Measurements from ENCODE around the gene STK36.

Gene STK36

DNA sequence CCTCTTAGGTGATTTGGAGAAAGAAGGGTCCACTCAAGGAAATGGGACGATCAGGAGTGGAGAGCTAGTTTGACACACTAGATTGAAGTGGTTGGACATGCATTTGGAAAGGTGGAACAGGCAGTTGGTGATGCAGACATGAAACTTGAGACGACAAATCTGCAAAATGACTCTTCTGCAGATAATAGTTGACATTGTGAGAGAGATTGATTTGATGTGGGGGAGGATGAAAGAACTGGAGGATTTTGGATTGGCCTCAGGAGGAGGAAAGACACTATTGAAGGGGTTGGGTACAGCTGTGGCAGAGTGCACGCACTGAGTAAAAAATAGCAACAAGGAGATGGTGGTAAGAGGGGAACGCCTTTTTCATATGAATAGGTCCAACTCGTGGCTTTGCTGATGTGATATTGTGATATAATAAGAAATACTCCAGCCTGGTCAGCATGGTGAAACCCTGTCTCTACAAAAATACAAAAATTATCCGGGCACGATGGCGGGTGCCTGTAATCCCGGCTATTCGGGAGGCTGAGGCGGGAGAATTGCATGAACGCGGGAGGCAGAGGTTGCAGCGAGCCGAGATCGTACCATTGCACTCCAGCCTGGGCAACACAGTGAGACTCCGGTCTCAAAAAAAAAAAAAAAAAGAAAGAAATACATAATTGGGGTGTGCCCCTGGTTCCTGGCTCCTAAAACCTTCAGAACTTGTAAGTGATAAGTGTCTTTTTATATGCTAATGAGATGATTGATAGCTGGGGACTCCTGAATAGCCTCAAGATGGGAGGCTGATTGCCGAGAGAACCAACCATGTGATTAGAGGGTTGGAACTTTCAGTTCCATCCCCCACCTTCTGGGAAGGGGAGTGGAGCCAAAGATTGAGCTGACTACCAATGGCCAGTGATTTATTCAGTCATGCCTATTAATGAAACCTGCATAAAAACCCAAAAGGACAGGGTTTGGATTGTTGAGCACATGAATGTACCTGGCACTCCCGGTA is 48.5 kb downstream of the STK36 start:
- peak; percentile 58 for DNase-seq

DNA sequence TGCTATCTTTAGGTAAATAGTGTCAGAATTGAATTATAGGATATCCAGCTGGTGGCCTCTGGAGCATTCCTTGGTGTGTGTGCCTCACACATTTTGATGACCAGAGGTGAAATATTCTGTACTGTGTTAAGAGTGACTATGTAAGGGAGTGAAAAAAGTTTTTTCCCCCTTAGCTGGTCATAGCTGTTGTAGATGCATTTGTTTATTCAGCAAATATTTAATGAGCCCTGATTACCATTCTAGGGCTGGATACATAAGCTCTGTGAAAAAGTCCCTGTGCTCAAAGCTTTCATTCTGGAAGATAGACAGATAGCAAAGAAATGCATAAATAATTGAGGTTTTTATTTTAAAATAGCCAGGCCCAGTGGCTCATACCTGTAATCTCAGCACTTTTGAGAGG is 49.6 kb downstream of the STK36 start:
- DNase-seq = no peak

- DNase-seq = no peak
Measured at GRCh38 chr2:218721934-218722333, 50.0 kb downstream of the STK36 start.

- no peak for DNase-seq
Measured at GRCh38 chr2:218722419-218722818, 50.5 kb downstream of the STK36 start.

DNA sequence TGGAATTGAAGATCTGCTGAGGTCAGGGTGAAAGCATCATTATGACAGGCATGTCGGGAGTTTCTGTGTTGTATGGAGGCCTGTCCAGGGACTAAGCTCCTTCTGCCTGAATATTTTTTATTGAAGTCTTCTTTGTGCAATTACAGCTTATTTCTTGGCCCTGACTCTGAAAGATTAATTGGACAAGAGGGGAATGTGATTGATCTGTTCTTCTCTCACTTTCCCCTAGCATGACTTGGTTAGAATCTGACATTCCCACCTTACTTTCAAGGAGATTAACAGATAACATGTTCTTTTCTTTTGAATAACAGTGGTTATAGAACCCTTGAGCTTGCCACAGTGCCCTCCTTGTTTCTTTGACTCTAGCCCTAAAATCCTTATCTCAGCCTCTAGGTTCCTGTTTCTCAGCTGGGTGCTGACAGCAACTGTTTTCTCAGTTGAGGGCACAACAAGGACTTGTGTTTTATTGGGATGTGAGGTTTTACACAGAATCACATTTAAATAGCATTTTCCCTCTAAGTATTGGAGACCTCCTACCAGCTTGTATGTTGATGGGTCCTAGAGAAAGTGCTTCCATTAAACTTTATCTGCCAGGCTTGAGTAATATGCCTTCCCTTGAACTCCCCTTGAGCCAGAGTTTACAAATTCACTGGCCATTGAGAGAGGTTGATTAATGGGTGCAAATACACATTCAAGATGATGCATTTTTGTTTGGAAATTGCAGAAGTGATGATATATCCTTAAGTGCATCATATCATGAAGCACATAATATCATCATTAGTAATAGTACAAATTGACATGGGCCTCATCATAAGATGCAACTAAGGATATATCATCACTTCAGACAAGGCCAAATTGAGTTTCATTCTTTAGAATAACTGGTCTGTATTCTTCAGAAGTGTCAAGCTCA is 51.2 kb downstream of the STK36 start:
- DNase-seq = no peak

GRCh38 chr2:218726004-218726574 is 54.2 kb downstream of the STK36 start:
- DNase-seq = no peak

GRCh38 chr2:218727502-218728165 is 55.7 kb downstream of the STK36 start:
- no peak for DNase-seq

DNA sequence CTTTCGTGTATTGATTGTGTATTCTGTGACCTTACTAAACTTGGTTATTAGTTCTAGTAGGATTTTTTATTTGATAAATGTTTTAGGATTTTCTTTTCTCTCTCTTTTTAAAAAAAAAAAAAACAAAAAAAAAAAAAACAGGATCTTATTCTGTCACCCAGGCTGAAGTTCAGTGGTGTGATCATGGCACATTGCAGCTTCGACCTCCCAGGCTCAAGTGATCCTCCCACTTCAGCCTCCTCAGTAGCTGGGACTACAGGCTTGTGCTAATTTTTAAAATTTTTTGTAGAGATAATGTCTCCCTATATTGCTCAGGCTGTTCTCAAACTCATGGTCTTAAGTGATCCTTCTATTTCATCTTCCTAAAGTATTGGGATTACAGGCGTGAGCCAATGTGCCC is 57.8 kb downstream of the STK36 start:
- no peak for DNase-seq

GRCh38 chr2:218732052-218732760 is 60.3 kb downstream of the STK36 start:
- DNase-seq = no peak

GRCh38 chr2:218732761-218733158 is 60.9 kb downstream of the STK36 start:
- DNase-seq = no peak

DNA sequence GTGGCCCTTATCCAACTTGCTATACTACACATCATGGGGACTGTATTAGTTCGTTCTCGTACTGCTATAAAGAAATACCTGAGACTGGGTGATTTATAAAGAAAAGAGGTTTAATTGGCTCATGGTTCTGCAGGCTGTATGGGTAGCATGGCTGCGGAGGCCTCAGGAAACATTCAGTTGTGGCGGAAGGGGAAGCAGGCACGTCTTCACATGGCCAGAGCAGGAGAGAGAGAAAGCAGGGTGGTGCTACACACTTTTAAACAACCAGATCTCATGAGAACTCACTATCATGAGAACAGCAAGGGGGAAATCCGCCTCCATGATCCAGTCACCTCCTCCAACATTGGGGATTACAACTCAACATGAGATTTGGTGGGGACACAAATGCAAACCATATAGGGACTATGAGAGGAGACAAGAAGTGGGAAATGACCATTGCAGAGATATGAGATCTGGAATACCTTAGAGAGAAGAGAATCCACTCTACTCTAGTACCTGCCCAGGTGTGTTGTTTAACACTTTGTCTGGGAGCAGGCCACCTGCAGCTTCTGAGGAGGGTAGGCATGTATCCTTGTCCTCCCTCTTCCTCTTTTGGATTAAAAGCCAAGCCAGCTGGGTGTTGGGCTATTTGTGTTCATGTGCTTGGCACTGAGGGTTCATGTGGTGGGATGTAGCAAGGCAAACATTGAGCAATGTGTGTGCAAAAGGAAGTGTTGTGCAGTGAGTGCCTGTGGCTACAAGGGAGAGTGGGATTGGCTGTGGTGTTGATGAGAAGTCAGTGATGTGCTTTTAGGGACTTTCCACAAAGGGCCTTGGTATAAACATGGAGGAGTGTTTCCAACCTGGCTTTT is 61.5 kb downstream of the STK36 start:
- no peak for DNase-seq

DNA sequence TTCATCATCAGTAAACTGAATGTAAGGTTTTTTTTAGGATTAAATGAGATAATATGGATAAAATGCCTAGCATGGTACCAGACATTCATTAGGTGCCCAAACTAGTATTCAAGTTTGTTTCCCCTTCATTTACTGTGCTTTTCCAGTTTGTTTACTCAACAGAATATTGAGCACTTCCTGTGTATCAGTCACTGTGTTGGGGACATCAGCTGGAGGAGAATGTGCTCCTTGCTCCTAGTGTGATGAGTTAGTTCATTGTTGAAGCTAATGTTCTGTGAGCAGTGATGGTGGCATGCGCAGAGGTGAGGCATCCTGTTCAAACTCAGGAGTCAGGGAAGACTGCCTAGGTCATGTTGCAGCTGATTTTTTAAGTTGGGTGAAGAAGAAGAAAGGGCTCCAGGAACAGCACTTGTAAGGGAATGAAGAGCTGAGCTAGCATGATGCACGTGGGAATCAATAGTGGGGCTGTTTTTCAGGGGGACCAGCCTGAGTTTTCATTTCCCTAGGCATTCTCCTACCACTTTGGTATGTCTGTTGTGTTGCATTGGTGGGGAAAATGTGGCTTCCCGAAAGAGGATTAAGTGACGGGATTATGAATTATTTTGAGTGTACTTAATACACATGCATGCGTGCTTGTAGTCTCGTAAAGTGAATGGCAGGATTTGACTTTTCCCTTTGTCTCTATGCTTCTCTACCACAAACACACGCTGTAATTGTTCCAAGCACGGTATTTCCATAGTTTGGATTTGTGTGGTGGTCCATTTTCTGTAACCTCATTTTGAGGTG is 62.5 kb downstream of the STK36 start:
- no peak for DNase-seq

DNA sequence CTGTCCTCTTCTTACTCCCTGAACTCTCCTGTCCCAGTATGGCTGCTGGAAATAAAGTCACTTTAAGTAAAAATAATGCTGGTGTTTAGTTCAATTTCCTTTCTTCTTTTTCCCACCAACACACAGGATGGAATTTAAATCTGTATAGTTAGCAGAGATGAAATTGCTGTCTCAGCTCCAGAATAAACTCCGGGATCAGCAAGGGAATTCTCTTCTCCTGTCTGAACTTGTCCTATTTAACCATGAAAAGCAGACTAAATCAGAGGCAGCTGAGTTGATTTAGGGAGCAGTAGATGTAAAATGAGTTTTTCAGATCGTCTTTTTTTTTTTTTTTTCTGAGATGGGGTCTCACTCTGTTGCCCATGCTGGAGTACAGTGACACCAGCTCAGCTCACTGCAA is 64.6 kb downstream of the STK36 start:
- DNase-seq = no peak

DNA sequence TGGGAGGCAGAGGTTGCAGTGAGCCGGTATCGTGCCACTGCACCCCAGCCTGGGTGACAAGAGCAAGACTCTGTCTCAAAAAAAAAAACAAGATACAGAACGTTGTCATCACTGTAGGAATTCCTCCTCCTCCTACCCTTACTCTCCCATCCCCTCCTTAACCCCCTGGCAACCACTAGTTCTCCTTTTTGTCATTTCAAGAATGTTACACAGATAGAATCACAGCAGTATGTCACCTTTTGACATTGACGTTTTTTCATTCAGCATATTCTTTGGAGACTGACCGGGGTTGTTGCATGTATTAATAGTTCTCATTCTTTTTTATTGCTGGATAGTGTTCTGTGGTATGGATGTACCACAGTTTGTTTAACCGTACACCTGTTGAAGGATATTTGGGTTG is 71.2 kb downstream of the STK36 start:
- DNase-seq = no peak

DNA sequence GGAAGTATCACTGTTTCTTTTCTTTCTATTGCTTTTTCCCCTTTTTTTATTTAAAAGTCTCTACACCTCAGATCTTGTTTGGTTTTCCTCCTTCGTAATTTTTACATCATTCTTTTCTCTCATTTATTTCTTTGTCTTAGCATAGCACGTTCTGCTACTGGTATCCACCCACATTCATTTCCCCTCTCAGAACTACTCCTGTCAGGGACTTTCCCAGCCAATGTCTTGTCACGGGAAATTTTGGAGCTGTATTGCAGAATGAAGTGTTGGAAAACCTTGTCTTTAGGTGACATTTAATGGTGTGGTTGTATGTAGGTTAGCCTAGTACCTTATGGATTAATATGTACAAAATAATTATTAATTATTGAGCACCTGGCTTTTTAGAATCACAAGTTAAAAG is 72.7 kb downstream of the STK36 start:
- DNase-seq = no peak

DNA sequence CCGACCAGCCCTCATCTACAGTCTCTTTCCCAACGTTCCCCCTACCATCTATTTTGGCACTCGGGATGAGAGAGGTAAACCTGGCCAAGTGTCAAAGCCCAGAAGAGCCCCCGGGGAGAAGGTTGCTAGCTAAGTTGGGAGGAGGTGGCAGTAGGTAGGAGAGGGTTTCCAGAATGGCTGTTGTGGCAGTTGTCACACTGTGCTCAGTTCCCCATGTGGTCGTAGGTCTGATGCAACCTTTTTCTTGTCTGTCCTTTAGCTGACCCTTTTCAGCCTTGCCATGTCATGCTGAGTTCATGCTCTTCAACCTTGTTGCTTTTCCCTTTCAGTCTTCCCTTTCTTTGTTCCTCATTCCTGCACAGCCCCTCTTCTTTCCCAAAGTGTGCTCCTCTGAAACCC is 73.3 kb downstream of the STK36 start:
- DNase-seq = no peak

- no peak for DNase-seq
Measured at GRCh38 chr2:218745559-218746469, 73.9 kb downstream of the STK36 start.

DNA sequence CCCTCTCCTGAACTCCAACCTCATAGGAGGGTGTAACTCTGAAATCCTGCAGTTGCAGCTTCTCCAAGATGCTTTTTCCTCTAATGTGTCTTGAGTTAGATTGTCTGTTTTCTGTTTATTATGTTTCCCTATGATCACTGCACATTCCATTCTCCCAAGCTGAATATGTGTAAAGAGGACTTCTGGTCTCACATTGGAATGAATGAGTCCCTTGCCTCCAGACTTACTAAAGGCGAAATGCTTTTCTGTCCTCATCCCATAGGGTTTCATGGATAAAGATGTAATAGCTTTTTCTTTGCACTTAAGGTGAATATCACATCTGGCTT is 74.5 kb downstream of the STK36 start:
- no peak for DNase-seq

DNA sequence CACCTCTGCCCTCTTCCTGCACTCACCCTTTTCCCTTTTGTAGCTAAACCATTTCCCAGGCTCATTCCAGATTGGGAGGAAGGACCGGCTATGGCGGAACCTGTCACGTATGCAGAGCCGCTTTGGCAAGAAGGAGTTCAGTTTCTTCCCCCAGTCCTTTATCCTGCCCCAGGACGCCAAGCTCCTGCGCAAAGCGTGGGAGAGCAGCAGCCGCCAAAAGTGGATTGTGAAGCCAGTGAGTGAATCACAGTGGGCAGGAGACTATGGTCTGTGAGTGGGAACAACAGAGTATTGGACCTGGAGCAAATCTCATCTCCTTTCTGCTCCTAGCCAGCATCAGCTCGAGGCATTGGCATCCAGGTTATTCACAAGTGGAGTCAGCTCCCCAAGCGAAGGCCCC is 75.1 kb downstream of the STK36 start:
- no peak for DNase-seq

Data from NCI-H187 treated with DMSO at 0.1 percent for 48 hours (cell line).